GM10248 (cell line): Measurements from ENCODE around the gene PCDH15.

Source experiments
- CTCF ChIA-PET: fragments of 300-600 bp; sonication (Branson Sonifier 250); formaldehyde crosslinking; extraction: SDS; loops from one replicate; lab custom pipeline; 2021; ENCODE audit warnings: antibody characterized with exemption; lab: Yijun Ruan, JAX
- POLR2A ChIA-PET: fragments of 350-650 bp; sonication (Branson Sonifier 250); formaldehyde crosslinking; extraction: SDS; loops from one replicate; lab custom pipeline; 2020; ENCODE audit warnings: antibody characterized with exemption; lab: Yijun Ruan, JAX
- DNase-seq: peaks from one replicate; pipeline ENCODE4 v3.0.0; 2012; ENCODE audit errors: extremely low spot score
- CTCF ChIP-seq: IDR thresholded peaks from 2 replicates; pipeline ENCODE4 v1.5.1; 2012; ENCODE audit warnings: mild to moderate bottlenecking, low read depth; ENCODE audit errors: extremely low read depth, missing control alignments, control extremely low read depth

PCDH15 gene

GRCh38 chr10:53894145-53894544 is 906.9 kb downstream of the PCDH15 start:
- ChIA-PET CTCF (no interaction called here), POLR2A (no interaction called here)
- DNase-seq: no peak
- no peak for TF ChIP-seq CTCF

- TF ChIP-seq CTCF: no peak
- CTCF ChIA-PET: no interaction called here
- no peak for DNase-seq
- POLR2A ChIA-PET: no interaction called here
These were observed 908.0 kb downstream of the PCDH15 start for GRCh38 chr10:53893061-53893460.

GRCh38 chr10:53886325-53887300 is 914.4 kb downstream of the PCDH15 start:
- ChIA-PET POLR2A (no interaction called here), CTCF (interaction anchor here (0.7 to 1.2 kb wide), 2 partner anchors 18 to 21 kb away, joined by 3 read pairs; no protein-coding TSS in a partner anchor)
- TF ChIP-seq CTCF: no peak
- DNase-seq: no peak

- CTCF ChIA-PET: interaction anchor here (1.0 to 1.2 kb wide), 2 partner anchors 14 to 22 kb away, joined by 3 read pairs; no protein-coding TSS in a partner anchor
- POLR2A ChIA-PET: no interaction called here
- TF ChIP-seq CTCF: no peak
- DNase-seq: no peak
These were observed 936.2 kb downstream of the PCDH15 start for GRCh38 chr10:53864846-53865245.

- ChIA-PET CTCF (interaction anchor here (0.8 kb wide), 1 partner anchor 12 kb away, joined by 4 read pairs; no protein-coding TSS in a partner anchor), POLR2A (no interaction called here)
- TF ChIP-seq CTCF: no peak
- no peak for DNase-seq
These were observed 948.4 kb downstream of the PCDH15 start for GRCh38 chr10:53852450-53853175.

GRCh38 chr10:53846809-53847208 is 954.2 kb downstream of the PCDH15 start:
- ChIA-PET CTCF (no interaction called here), POLR2A (no interaction called here)
- TF ChIP-seq CTCF: no peak
- DNase-seq: no peak
